Measurements from ENCODE around the gene TRMT13.

DNA sequence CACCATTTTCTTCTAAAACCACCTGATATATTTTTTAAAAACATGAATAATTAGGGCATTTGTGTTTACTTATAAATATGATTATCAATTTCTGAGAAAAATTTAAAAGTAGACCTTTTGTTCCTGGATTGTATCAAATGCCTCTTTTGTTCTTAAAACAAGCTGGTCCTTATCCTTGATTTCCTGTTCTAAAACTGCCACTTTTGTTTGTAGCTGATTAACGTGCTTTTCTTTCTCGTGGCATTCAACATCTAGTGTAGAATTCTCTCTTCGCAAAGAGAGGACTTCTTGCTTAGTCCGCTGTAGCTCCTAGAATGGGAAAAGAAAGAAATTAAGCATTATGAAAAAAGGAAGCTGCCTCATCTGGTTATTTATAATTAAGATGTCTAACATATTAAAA lies 25.3 kb upstream of the TRMT13 start:
- TF ChIP-seq CTCF (IDR thresholded peaks at IDR 0.05 in 4 of 5, conservative IDR thresholded peaks at IDR 0.05 in 1 of 5) (no peak), POLR2A (IDR thresholded peaks at IDR 0.05) (no peak)

All from gastrocnemius medialis (tissue), 4 donors.